ENCODE results near the gene ATAD2B.

ATAD2B gene

GRCh38 chr2:23772056-23772455 lies 154.9 kb downstream of the ATAD2B start:
- ATAC-seq: no peak
- no peak for TF ChIP-seq ARNTL (CRISPR knock-in tag; IDR thresholded peaks at IDR 0.05; ENCODE audit: borderline replicate concordance, low read depth)
- TF ChIP-seq TOX (CRISPR knock-in tag; IDR thresholded peaks at IDR 0.05; ENCODE audit: borderline replicate concordance): no peak
- no peak for TF ChIP-seq ZFP3 (CRISPR knock-in tag; IDR thresholded peaks at IDR 0.05)
- no peak for TF ChIP-seq POU6F1 (CRISPR knock-in tag; IDR thresholded peaks at IDR 0.05; ENCODE audit: borderline replicate concordance, low read depth)
- TF ChIP-seq CREB5 (CRISPR knock-in tag; IDR thresholded peaks at IDR 0.05; ENCODE audit: low read depth): no peak
- no peak for TF ChIP-seq ESRRG (CRISPR knock-in tag; IDR thresholded peaks at IDR 0.05)
- TF ChIP-seq ZC3H10 (CRISPR knock-in tag; IDR thresholded peaks at IDR 0.05): no peak
- no peak for TF ChIP-seq ISL1 (CRISPR knock-in tag; IDR thresholded peaks at IDR 0.05)
- no peak for TF ChIP-seq ZFP30 (CRISPR knock-in tag; IDR thresholded peaks at IDR 0.05)
- TF ChIP-seq, protein P1, sequence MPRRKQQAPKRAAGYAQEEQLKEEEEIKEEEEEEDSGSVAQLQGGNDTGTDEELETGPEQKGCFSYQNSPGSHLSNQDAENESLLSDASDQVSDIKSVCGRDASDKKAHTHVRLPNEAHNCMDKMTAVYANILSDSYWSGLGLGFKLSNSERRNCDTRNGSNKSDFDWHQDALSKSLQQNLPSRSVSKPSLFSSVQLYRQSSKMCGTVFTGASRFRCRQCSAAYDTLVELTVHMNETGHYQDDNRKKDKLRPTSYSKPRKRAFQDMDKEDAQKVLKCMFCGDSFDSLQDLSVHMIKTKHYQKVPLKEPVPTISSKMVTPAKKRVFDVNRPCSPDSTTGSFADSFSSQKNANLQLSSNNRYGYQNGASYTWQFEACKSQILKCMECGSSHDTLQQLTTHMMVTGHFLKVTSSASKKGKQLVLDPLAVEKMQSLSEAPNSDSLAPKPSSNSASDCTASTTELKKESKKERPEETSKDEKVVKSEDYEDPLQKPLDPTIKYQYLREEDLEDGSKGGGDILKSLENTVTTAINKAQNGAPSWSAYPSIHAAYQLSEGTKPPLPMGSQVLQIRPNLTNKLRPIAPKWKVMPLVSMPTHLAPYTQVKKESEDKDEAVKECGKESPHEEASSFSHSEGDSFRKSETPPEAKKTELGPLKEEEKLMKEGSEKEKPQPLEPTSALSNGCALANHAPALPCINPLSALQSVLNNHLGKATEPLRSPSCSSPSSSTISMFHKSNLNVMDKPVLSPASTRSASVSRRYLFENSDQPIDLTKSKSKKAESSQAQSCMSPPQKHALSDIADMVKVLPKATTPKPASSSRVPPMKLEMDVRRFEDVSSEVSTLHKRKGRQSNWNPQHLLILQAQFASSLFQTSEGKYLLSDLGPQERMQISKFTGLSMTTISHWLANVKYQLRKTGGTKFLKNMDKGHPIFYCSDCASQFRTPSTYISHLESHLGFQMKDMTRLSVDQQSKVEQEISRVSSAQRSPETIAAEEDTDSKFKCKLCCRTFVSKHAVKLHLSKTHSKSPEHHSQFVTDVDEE (CRISPR knock-in tag; IDR thresholded peaks at IDR 0.05): no peak
- no peak for TF ChIP-seq PPARA (CRISPR knock-in tag; IDR thresholded peaks at IDR 0.05; ENCODE audit: borderline replicate concordance)
- TF ChIP-seq CSRNP3 (CRISPR knock-in tag; IDR thresholded peaks at IDR 0.05): no peak
- TF ChIP-seq CSDC2 (CRISPR knock-in tag; IDR thresholded peaks at IDR 0.05): no peak
- TF ChIP-seq ZNF8 (CRISPR knock-in tag; IDR thresholded peaks at IDR 0.05): no peak

GRCh38 chr2:23769364-23769763 lies 157.6 kb downstream of the ATAD2B start:
- ATAC-seq: no peak
- no peak for TF ChIP-seq CSDC2 (CRISPR knock-in tag; IDR thresholded peaks at IDR 0.05)
- no peak for TF ChIP-seq CSRNP3 (CRISPR knock-in tag; IDR thresholded peaks at IDR 0.05)
- no peak for TF ChIP-seq PPARA (CRISPR knock-in tag; IDR thresholded peaks at IDR 0.05; ENCODE audit: borderline replicate concordance)
- TF ChIP-seq RARB (CRISPR knock-in tag; IDR thresholded peaks at IDR 0.05): no peak
- TF ChIP-seq ZC3H10 (CRISPR knock-in tag; IDR thresholded peaks at IDR 0.05): no peak
- no peak for TF ChIP-seq PATZ1 (CRISPR knock-in tag; IDR thresholded peaks at IDR 0.05; ENCODE audit: borderline replicate concordance)
- no peak for TF ChIP-seq TOX (CRISPR knock-in tag; IDR thresholded peaks at IDR 0.05; ENCODE audit: borderline replicate concordance)
- TF ChIP-seq GLIS3 (CRISPR knock-in tag; IDR thresholded peaks at IDR 0.05): no peak
- no peak for TF ChIP-seq BACH2 (CRISPR knock-in tag; IDR thresholded peaks at IDR 0.05; ENCODE audit: borderline replicate concordance)
- TF ChIP-seq ZNF70 (CRISPR knock-in tag; IDR thresholded peaks at IDR 0.05): no peak
- TF ChIP-seq, protein P1 (CRISPR knock-in tag; IDR thresholded peaks at IDR 0.05): no peak
- TF ChIP-seq ESRRG (CRISPR knock-in tag; IDR thresholded peaks at IDR 0.05): no peak
- TF ChIP-seq CREB5 (CRISPR knock-in tag; IDR thresholded peaks at IDR 0.05; ENCODE audit: low read depth): no peak
- TF ChIP-seq ZFP30 (CRISPR knock-in tag; IDR thresholded peaks at IDR 0.05): no peak
- no peak for TF ChIP-seq ZNF565 (CRISPR knock-in tag; conservative IDR thresholded peaks at IDR 0.05; ENCODE audit: low read depth)
- TF ChIP-seq ISL1 (CRISPR knock-in tag; IDR thresholded peaks at IDR 0.05): no peak
- no peak for TF ChIP-seq ARNTL (CRISPR knock-in tag; IDR thresholded peaks at IDR 0.05; ENCODE audit: borderline replicate concordance, low read depth)
